Measurements from ENCODE around the gene SOAT2. TPM values are rescaled to one million over a fixed set of nuclear protein-coding genes. Genes with fewer than 3 reads are reported as not detected.

Gene SOAT2
- total RNA-seq, 1 experiment from 2014 or later = not detected

GRCh38 chr12:53147653-53148052, 44.4 kb downstream of the SOAT2 start:
- H3K14ac ChIP-seq (ENCODE audit: insufficient read depth, low read length) = no peak overlapping the region
- no peaks in the 10 kb centered on the region; the same call in 1 of the 2 replicates for H3K4me1 ChIP-seq (ENCODE audit: insufficient read depth, low read length)
- no peak overlapping the region for H4K5ac ChIP-seq (ENCODE audit: insufficient read length, low read depth, low read length)
- Mint-ChIP-seq H3K36me3 (ENCODE audit: insufficient read depth in 1 of 3, low read depth in 3 of 3) (no peaks in the 10 kb centered on the region), H3K27me3 (ENCODE audit: low read depth) (peaks cover 24% of the 10 kb centered on the region), H3K9me3 (no peaks in the 10 kb centered on the region), H3K27ac (no peak overlapping the region), H3K4me3 (no peak overlapping the region), H3K4me1 (peaks cover 0 to 4% of the 10 kb centered on the region in 2 experiments; a peak in 2 of 4 replicates)
- H3K27me3 ChIP-seq (ENCODE audit: insufficient read depth, low read length) = no peaks in the 10 kb centered on the region
- H3K18ac ChIP-seq (ENCODE audit: insufficient read length, low read depth, low read length) = no peak overlapping the region
- H3K79me1 ChIP-seq (ENCODE audit: insufficient read depth, low read depth, low read length, poor library complexity, severe bottlenecking) = no peaks in the 10 kb centered on the region
- H3K9ac ChIP-seq (ENCODE audit: extremely low read depth, insufficient read length, low read length) = no peak overlapping the region
- no peak overlapping the region for H2AK5ac ChIP-seq (ENCODE audit: insufficient read length, low read length)
- no peak overlapping the region for H3K23ac ChIP-seq (ENCODE audit: insufficient read length, low read depth, low read length)
- no peak overlapping the region for H2BK120ac ChIP-seq (ENCODE audit: low read depth, low read length, poor library complexity, severe bottlenecking)
- H2BK20ac ChIP-seq (ENCODE audit: low read depth, low read length, poor library complexity, severe bottlenecking) = no peak overlapping the region
- H3T11ph ChIP-seq (ENCODE audit: low read length) = no peak overlapping the region
- H3K4me2 ChIP-seq (ENCODE audit: insufficient read depth, insufficient read length, low read length) = no peak overlapping the region
- no peak overlapping the region for H2AFZ ChIP-seq (ENCODE audit: low read length)
- no peak overlapping the region for H2BK15ac ChIP-seq (ENCODE audit: low read depth, low read length)
- no peak overlapping the region for H4K8ac ChIP-seq (replicated peaks; ENCODE audit: insufficient read length, low read depth, low read length)
- no peak for TF ChIP-seq CTCF (conservative IDR thresholded peaks at IDR 0.05)
- H4K20me1 ChIP-seq (ENCODE audit: control insufficient read depth, insufficient read depth, insufficient read length) = no peaks in the 10 kb centered on the region
- no peak overlapping the region for H2BK5ac ChIP-seq (ENCODE audit: insufficient read length, low read length)
- H3K9me3 ChIP-seq (ENCODE audit: control insufficient read depth, low read depth, low read length) = no peaks in the 10 kb centered on the region
- H2BK12ac ChIP-seq (ENCODE audit: insufficient read length, low read depth, low read length) = no peak overlapping the region
- H3K23me2 ChIP-seq (ENCODE audit: insufficient read length, low read depth, low read length, poor library complexity, severe bottlenecking) = no peaks in the 10 kb centered on the region
- H3K79me2 ChIP-seq (ENCODE audit: insufficient read depth, low read length) = no peaks in the 10 kb centered on the region
- no CpG with 5 or more reads among the region's 15 CpGs for WGBS (ENCODE audit: extremely low coverage, insufficient read length, low lambda C conversion rate)
- no peak for DNase-seq
- no peak overlapping the region for H4K91ac ChIP-seq (ENCODE audit: insufficient read length, low read depth, low read length)
- H3K56ac ChIP-seq (ENCODE audit: insufficient read length, low read depth, low read length) = no peak overlapping the region
- H3K4ac ChIP-seq (ENCODE audit: low read depth, low read length) = no peak overlapping the region
- H3K27ac ChIP-seq (ENCODE audit: insufficient read length, low read depth, low read length) = no peak overlapping the region

Measured in H9 (cell line).